GM23248 (cell line): ENCODE results near the gene PCDHB6.

Experiments used
- EZH2 ChIP-seq: fragments of 200-600 bp; sonication (generic); IDR thresholded peaks from 2 replicates; pipeline ENCODE4 v1.6.1; 2018; ENCODE audit warnings: antibody characterized with exemption, mild to moderate bottlenecking; ENCODE audit not compliant: insufficient read depth, poor library complexity, severe bottlenecking
- EZH2phosphoT487 ChIP-seq: fragments of 200-600 bp; sonication (generic); IDR thresholded peaks from 2 replicates; pipeline ENCODE4 v1.6.1; 2018; ENCODE audit warnings: antibody characterized with exemption, moderate library complexity, mild to moderate bottlenecking, low read depth; ENCODE audit not compliant: insufficient read depth

- TF ChIP-seq EZH2 (no peak), EZH2phosphoT487 (no peak)
Observed at GRCh38 chr5:141101059-141101458, 48.8 kb upstream of the PCDHB6 start.
